Posterior cingulate gyrus (tissue), 11 donors: ENCODE results near the gene FNIP2.
"Not testable (repeated sequence)": the region's sequence is repeated elsewhere in the genome, so short reads cannot be mapped to it uniquely, and the experiment has no call there.

Experiments used
- DNase-seq, 10 donors: peaks; one replicate each; pipeline versions ENCODE4 v3.0.0 to v3.0.0-alpha.2; 2020 to 2021; ENCODE audit warnings: mixed read lengths in 3 of 10
- intact Hi-C: fragments of 100-400 bp; cut with DNase I; formaldehyde crosslinking; loops from one replicate; pipeline ENCODE4 v1.15.1; 2023

FNIP2 gene

DNA sequence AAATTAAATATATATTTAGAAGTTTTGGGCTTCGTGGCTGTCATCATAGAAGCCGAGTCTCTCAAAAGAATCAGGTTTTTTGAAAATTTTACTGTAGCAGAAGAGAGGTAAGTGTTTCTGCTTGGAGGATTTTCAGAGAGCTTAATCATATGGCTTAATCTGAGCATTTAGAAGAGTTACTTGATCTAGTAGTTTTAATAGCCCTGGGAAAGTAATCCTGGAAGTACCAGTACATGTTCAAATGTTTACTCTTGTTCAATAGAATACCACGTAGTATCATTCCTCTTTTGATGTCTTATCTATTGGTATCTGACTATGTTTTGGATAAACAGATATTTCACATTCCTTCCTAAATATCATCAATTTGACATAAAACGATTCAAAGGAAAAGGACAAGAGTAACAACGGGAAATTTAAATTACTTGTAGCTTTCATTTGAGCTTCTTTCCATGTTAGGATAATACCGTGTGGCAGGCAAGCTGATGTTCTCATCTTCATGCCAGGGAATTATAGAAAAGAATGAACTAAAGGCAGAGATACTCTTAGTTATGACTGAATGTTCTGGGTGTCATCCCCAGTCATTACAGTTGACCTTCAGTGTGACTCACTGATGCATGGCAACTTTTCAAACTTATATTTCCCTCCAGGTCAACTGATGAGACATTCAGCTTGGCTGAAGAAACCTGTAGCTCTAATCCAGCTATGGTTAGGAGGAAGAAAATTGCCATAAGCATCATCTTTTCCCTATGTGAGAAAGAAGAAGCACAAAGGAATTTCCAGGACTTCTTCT, 89.8 kb downstream of the FNIP2 start:
- no peak for DNase-seq
- intact Hi-C loops, result loop anchor here (10.0 kb wide), 1 partner anchor 346 kb away; no protein-coding TSS in a partner anchor

DNA sequence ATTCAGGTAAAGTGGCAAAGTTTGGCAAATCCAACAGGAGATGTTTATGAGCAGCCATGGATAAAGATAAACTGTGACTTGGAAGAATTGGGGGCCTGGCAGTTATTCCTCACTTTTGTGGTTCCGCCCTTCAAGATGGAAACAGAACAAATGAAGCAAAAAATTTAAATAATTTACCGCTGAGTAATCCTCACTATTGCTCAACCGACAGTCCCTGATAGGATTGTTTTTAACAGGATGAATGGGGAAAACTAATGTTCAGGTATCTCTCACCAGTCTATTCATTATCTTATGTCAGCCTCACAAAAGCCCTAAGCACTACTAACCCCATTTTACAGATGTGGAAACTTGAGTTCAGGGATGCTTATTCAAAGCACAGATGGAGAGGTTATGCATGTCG, 90.8 kb downstream of the FNIP2 start:
- no peak for DNase-seq
- intact Hi-C loops, result loop anchor here (10.0 kb wide), 1 partner anchor 345 kb away; no protein-coding TSS in a partner anchor

GRCh38 chr4:158860856-158861255, 92.0 kb downstream of the FNIP2 start:
- DNase-seq, result no peak
- intact Hi-C loops, result no loop called here

DNA sequence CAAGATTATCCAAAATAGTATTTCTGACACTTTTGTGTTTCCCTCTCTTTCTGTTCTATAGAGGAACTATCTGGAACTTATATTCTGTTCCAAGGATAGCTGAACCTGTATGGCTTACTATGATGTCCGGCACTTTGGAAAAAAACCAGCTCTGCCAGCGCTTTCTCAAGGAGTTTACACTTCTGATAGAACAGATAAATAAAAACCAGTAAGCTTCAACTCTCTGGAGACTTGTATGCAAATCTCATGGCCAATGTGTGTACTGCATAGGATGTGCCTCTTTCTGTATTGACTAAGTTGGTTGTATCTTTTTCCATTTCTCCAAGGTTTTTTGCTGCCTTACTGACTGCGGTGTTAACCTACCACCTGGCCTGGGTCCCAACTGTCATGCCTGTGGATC, 92.5 kb downstream of the FNIP2 start:
- no peak for DNase-seq
- intact Hi-C loops, result no loop called here

- DNase-seq, result no peak
- intact Hi-C loops, result no loop called here
These were observed 92.9 kb downstream of the FNIP2 start for GRCh38 chr4:158861766-158862165.

DNA sequence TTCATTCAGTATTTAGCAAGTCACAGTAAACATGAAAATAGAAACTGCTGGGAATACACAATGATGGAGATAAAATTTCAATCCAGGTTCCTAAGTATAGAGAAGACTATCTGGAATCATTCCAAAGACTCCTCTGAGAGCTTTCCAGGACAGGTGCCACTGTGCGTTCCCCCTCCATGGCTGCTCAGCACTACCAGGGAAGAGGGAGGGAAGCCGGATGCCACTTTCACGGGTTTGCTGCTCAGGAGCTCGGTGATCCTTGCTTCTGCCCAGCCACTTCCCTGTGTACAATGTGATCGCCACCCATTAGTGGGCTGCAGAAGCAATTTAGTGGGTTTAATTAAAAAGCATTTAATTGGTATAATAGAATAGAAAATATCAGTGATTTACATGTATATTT, 94.5 kb downstream of the FNIP2 start:
- no peak for DNase-seq
- intact Hi-C loops, result no loop called here

DNA sequence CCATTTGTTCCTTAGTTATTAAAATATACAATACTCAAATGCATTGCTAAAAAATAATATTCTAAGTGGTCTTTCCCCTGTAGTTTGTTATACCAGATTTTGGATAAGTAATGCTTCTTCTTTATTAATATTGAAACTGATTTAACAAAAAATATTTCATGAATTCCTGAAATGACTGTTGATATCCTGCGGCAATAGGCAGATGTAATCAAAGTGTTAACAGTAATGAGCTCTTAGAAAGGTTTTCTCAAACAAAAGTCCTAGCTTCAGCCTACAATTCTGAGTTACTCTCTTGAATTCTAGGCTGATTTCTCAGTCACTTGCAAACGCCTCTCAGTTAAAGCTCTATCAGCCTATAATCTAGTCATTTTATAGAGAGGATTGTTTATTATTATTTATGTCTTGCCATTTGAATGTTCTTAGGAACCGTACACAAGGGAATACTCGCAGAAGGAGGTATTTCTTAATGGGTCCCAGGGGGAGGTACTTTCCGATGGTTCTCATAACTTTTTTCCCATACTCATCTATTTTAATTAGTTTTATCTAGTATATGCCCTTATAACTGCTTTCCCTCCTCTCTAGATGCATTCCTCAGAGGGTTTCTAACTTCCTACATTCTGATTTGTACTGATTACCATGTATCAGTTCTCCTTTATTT, 96.8 kb downstream of the FNIP2 start:
- intact Hi-C loops, result no loop called here
- no peak for DNase-seq

GRCh38 chr4:158869001-158869400, 100.2 kb downstream of the FNIP2 start:
- intact Hi-C loops, result no loop called here
- no peak for DNase-seq

- intact Hi-C loops, result no loop called here
- DNase-seq, result no peak
These were observed 100.9 kb downstream of the FNIP2 start for GRCh38 chr4:158869761-158870160.

DNA sequence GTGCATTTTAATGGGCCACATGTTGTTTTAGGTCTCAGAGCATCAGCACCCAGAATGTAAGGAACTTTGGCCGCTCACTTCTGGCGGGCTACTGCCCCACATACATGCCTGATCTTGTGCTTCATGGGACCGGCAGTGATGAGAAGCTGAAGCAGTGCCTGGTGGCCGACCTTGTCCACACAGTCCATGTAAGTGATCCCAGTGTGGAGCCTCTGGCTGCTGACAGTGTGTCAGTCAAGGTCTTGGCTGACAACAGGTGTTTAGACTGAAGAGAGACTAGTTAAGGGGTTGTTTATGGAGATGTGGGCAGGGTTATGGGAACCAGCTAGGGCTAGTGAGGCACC, 101.4 kb downstream of the FNIP2 start:
- intact Hi-C loops, result no loop called here
- DNase-seq, result peak in 1 of 10 donors; percentile 69

DNA sequence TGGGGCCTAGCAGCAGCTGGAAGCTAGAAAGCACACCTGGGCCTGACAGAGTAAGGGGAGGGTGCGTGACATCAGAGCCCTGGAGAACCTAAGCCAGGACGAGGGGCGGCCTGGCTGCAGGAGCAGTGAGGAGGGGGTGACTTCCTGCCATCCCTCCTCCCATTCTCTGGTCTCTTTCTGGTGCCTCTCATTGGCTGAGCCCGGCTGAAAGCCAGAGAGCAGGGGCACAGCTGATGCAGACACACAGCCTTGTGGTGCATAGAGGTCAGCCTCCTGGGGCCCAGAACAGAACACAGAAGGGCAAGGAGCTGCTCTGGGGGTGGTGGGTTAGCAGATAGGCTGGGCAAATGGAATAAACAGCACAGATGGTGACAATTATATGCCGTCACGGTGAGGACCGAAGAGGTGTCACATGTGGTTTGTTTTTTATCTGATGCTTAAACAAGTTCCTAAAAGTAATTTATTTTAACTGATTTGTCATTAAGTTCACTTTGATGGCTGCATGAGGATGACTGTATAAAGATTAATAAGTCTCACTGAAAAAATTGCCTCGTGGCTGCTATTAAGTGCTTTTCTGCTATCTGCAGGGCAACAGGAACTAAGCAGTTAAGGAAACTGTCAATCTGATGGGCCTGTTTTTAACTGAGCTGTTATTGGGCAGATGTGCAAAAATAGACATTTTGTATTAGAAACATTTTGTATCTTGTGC, 102.0 kb downstream of the FNIP2 start:
- no peak for DNase-seq
- intact Hi-C loops, result no loop called here

- intact Hi-C loops, result no loop called here
These were observed 102.5 kb downstream of the FNIP2 start for GRCh38 chr4:158871335-158871724.

DNA sequence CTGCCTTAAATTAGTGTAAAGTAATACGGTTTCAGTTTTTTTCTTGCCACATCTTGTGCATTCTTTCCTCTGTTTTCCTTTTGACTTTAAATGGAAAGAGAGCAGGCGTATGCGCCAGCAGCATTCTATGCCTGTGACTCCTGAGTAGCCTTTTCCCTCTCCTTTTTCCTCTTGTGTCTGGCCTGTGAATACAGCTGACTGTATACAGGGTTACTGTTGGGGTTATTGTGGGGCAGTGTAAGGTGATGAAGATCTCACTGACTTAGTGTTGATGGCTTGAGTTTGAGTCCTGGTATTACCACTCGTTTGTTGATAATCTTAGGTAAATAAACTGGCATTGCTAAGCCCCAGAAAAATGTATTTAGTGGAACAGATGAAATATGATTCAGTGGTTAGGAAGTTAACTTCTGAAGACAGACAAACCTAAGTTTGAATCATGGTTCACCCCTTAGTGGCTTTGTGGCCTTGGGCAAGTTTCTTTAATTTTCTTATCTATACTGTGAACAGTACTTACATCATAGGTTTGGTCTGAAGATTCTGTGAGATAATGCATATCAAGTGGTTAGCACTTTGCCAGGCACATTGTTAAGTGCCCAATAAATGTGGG, 105.1 kb downstream of the FNIP2 start:
- DNase-seq, result no peak
- intact Hi-C loops, result no loop called here

More at GRCh38 chr4:158871335-158871724, 102.5 kb downstream of the FNIP2 start:
- no peak for DNase-seq

DNA sequence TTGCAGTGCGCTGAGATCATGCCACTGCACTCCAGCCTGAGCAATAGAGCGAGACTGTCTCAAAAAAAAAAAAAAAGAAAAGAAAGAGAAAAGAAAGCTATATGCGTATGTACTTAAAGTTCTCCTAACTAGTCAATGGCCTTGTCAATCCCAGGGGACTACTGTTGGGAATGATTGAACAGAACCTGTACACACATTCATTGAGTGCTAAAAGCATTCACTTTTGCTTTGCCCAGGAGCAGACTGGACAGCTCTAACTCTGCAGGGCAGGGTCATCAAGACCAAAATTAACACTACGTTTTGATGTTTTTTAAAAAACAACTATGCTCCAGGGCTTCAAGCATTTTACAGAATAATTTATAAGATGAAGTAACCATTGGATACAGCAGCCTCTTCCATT, 106.2 kb downstream of the FNIP2 start:
- DNase-seq, result no peak
- intact Hi-C loops, result loop anchor here (1.0 kb wide), 1 partner anchor 8 kb away; no protein-coding TSS in a partner anchor

DNA sequence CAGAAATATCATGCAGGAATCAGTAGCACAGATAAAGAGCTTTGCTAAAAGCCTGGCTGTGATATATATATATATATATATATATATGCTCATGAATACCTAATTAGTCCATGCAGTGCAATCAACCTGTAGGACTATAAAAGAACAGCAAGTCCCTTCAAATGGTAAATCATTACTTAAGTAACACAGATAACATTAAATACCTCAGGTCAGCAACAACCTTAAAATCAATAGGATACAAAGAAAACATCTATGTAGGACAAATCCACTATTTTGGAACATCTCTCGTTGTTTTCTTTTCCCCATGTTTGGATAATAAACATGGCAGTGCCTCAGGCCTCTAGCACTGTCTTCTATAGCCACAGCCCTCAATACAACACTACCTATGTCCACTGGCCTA, 106.6 kb downstream of the FNIP2 start:
- intact Hi-C loops, result loop anchor here (1.0 kb wide), 1 partner anchor 8 kb away; no protein-coding TSS in a partner anchor
- DNase-seq, result no peak

DNA sequence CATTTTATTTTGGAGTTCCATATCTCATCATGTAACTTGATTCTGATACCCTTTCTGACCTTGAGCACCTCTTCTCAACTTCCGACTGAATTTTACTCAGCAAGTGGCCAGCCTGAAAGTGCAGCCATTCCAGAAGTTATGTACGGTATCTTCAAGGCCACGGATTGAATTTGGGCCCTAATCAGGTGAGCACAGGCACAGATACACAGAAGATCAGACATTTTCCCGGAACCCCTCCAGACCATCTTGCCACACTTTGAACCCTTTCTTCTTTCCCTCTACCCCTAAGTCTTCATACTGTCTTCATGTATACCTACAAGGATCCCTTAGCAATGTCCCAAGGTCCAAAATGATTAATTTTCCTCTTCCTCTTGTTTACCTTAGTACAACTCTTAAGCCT, 108.2 kb downstream of the FNIP2 start:
- no peak for DNase-seq
- intact Hi-C loops, result no loop called here

DNA sequence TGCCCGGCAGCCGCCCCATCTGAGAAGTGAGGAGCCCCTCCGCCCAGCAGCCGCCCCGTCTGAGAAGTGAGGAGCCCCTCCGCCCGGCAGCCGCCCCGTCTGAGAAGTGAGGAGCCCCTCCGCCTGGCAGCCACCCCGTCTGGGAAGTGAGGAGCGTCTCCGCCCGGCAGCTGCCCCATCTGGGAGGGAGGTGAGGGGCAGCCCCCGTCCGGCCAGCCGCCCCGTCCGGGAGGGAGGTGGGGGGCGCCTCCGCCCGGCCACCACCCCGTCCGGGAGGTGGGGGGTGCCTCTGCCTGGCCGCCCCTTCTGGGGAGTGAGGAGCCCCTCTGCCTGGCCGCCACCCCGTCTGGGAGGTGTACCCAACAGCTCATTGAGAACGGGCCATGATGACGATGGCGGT, 113.3 kb downstream of the FNIP2 start:
- intact Hi-C loops, DNase-seq: not testable (repeated sequence)

DNA sequence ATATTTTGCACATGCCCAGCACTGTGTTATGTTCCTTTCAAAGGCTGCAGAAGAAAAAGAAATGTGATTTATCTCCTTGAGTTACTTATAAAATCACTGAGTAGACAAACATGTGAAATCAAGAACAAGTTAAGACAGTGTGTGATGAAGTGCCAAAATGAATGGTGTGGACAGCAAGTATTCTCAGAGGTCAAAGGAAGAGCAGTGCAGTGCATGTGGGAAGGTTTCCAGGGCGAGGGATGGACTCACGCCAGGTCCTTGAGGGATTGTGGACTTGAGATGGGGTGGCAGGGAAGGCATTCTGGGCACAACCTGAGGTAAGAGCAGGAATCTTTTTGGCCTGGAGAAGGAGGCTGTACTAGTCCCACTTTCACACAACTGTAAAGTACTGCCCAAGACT, 115.5 kb downstream of the FNIP2 start:
- intact Hi-C loops, result no loop called here
- no peak for DNase-seq

DNA sequence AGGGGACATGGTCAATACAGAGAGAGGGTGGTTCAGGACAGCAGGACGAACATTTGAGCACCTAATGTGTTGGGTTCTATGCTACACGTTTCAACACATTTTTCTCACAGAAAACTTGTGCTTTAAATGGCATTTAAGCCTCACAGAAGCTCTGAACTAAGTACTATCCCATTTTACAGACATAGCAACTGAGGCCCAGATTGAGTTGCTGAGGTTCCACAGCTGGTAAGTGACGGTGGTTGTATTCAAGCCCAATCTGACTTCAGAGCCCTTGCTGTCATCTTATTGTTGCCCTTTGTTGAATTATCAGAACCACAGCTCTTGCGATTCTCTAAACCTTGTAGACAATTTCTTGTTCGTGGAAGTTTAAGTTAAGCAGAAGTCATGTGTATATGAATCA, 116.7 kb downstream of the FNIP2 start:
- intact Hi-C loops, result no loop called here
- no peak for DNase-seq

GRCh38 chr4:158890294-158890693, 121.5 kb downstream of the FNIP2 start:
- intact Hi-C loops, result no loop called here

GRCh38 chr4:158891256-158891655, 122.4 kb downstream of the FNIP2 start:
- no peak for DNase-seq
- intact Hi-C loops, result no loop called here

More at GRCh38 chr4:158890294-158890693, 121.5 kb downstream of the FNIP2 start:
- no peak for DNase-seq
